SK-N-SH treated with all-trans-retinoic acid at 6 μM for 48 hours (cell line): ENCODE measurements around the gene BEGAIN.

Source experiments
- ARNTL ChIP-seq: fragments of 450-650 bp; formaldehyde crosslinking; IDR thresholded peaks from 2 replicates; pipeline ENCODE4 v1.5.0; 2020; ENCODE audit warnings: low read depth, mild to moderate bottlenecking, moderate library complexity, borderline replicate concordance
- CREB5 ChIP-seq: fragments of 250-450 bp; sonication (Bioruptor Pico); IDR thresholded peaks from 2 replicates; pipeline ENCODE4 v1.5.1; 2020; ENCODE audit warnings: low read depth, mild to moderate bottlenecking, moderate library complexity
- ISL1 ChIP-seq: fragments of 250-450 bp; sonication (Bioruptor Pico); IDR thresholded peaks from 2 replicates; pipeline ENCODE4 v2.1.2; 2022; ENCODE audit warnings: mild to moderate bottlenecking, moderate library complexity
- OSR1 ChIP-seq: fragments of 250-450 bp; sonication (Bioruptor Pico); IDR thresholded peaks from 2 replicates; pipeline ENCODE4 v1.8.0; 2022; ENCODE audit warnings: moderate library complexity, mild to moderate bottlenecking, inconsistent platforms
- POU6F1 ChIP-seq: fragments of 250-450 bp; sonication (Bioruptor Pico); IDR thresholded peaks from 2 replicates; pipeline ENCODE4 v1.8.0; 2021; ENCODE audit warnings: low read depth, mild to moderate bottlenecking, moderate library complexity, borderline replicate concordance
- RARB ChIP-seq: fragments of 250-450 bp; sonication (Bioruptor Pico); IDR thresholded peaks from 2 replicates; pipeline ENCODE4 v1.8.0; 2021; ENCODE audit warnings: mild to moderate bottlenecking, moderate library complexity
- TOX ChIP-seq: fragments of 250-450 bp; sonication (Bioruptor Pico); IDR thresholded peaks from 2 replicates; pipeline ENCODE4 v1.8.0; 2021; ENCODE audit warnings: mild to moderate bottlenecking, moderate library complexity, borderline replicate concordance
- ZC3H10 ChIP-seq: fragments of 250-450 bp; sonication (Bioruptor Pico); IDR thresholded peaks from 2 replicates; pipeline ENCODE4 v1.5.1; 2021; ENCODE audit warnings: mild to moderate bottlenecking, moderate library complexity
- ZNF565 ChIP-seq: fragments of 450-650 bp; formaldehyde crosslinking; conservative IDR thresholded peaks from 2 replicates; pipeline ENCODE4 v1.5.0; 2020; ENCODE audit warnings: low read depth, mild to moderate bottlenecking, moderate library complexity
- ZNF70 ChIP-seq: fragments of 450-650 bp; formaldehyde crosslinking; IDR thresholded peaks from 2 replicates; pipeline ENCODE4 v1.5.0; 2020; ENCODE audit warnings: mild to moderate bottlenecking, moderate library complexity
- TF ChIP-seq, protein P1 (sequence below): fragments of 250-450 bp; sonication (Bioruptor Pico); IDR thresholded peaks from 2 replicates; pipeline ENCODE4 v1.8.0; 2020; ENCODE audit warnings: mild to moderate bottlenecking, moderate library complexity, borderline replicate concordance
- TF ChIP-seq, protein P2 (sequence below): fragments of 250-450 bp; sonication (Bioruptor Pico); IDR thresholded peaks from 2 replicates; pipeline ENCODE4 v1.5.0; 2020; ENCODE audit warnings: mild to moderate bottlenecking, moderate library complexity

DNA sequence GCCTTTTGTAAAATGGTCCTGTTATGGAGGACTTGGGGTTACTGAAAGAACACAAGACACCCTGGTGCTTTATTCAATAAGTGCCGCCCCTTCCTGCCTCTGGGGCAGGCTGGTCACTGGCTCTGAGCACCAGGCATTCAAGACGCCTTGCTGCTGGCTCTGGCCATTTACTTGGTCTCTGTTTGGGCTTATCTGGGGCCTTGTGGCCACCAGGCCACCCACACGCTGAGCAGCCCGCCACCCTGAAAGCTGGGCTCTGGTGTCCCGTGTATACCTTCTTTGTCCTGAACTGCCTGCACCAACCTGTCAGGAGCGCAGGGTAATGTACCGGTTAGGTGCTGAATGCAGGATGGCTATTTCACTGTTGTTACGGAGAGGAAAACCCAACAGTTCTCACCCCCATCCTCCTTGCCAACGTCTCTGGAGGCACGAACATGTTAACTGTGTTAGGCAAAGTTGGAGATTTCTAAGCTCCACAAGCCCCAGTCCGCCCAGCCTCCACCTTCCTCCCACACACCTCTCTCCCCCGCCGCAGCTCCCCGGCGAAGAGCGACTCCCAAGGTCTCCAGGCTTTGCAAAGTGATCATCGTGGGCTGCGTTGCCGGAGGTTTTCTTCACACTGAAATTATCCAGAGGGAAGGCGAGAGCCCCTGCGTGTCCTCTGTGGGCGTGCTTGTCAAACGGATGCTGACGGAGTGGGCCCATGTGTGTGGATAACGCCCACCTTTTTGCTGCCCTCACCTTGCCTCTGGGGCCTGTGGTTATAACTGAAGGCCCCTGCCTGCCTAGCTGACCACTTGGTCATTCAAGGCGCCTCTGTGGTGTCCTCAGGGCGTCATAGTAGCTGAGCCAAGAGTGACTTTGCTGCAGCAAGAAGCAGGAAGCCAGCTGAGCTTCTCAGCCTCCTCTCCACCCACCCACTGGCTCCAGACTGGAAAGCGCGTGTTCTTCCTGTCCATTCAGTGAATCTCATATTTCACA, 18.8 kb upstream of the BEGAIN start:
- TF ChIP-seq POU6F1 (CRISPR knock-in tag) (no peak), ZC3H10 (CRISPR knock-in tag) (no peak), CREB5 (CRISPR knock-in tag) (no peak), ARNTL (CRISPR knock-in tag) (no peak), RARB (CRISPR knock-in tag) (no peak), ISL1 (CRISPR knock-in tag) (no peak), TOX (CRISPR knock-in tag) (no peak), ZNF565 (CRISPR knock-in tag) (no peak), ZNF70 (CRISPR knock-in tag) (no peak), OSR1 (CRISPR knock-in tag) (no peak)
- TF ChIP-seq, protein P1, sequence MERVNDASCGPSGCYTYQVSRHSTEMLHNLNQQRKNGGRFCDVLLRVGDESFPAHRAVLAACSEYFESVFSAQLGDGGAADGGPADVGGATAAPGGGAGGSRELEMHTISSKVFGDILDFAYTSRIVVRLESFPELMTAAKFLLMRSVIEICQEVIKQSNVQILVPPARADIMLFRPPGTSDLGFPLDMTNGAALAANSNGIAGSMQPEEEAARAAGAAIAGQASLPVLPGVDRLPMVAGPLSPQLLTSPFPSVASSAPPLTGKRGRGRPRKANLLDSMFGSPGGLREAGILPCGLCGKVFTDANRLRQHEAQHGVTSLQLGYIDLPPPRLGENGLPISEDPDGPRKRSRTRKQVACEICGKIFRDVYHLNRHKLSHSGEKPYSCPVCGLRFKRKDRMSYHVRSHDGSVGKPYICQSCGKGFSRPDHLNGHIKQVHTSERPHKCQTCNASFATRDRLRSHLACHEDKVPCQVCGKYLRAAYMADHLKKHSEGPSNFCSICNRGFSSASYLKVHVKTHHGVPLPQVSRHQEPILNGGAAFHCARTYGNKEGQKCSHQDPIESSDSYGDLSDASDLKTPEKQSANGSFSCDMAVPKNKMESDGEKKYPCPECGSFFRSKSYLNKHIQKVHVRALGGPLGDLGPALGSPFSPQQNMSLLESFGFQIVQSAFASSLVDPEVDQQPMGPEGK = no peak
- TF ChIP-seq, protein P2, sequence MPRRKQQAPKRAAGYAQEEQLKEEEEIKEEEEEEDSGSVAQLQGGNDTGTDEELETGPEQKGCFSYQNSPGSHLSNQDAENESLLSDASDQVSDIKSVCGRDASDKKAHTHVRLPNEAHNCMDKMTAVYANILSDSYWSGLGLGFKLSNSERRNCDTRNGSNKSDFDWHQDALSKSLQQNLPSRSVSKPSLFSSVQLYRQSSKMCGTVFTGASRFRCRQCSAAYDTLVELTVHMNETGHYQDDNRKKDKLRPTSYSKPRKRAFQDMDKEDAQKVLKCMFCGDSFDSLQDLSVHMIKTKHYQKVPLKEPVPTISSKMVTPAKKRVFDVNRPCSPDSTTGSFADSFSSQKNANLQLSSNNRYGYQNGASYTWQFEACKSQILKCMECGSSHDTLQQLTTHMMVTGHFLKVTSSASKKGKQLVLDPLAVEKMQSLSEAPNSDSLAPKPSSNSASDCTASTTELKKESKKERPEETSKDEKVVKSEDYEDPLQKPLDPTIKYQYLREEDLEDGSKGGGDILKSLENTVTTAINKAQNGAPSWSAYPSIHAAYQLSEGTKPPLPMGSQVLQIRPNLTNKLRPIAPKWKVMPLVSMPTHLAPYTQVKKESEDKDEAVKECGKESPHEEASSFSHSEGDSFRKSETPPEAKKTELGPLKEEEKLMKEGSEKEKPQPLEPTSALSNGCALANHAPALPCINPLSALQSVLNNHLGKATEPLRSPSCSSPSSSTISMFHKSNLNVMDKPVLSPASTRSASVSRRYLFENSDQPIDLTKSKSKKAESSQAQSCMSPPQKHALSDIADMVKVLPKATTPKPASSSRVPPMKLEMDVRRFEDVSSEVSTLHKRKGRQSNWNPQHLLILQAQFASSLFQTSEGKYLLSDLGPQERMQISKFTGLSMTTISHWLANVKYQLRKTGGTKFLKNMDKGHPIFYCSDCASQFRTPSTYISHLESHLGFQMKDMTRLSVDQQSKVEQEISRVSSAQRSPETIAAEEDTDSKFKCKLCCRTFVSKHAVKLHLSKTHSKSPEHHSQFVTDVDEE = no peak
